IPS-18a (cell line): ENCODE data around the gene SCFD1.

Source experiments
- H3K27ac ChIP-seq: one replicate; pipeline ENCODE4 v1.5.1; 2013; ENCODE audit warnings: low read length
- H3K27me3 ChIP-seq: one replicate; pipeline ENCODE4 v1.6.1; 2013; ENCODE audit warnings: mild to moderate bottlenecking, low read length; ENCODE audit not compliant: control insufficient read depth, insufficient read depth
- H3K36me3 ChIP-seq: one replicate; pipeline ENCODE4 v1.6.1; 2013; ENCODE audit warnings: low read depth, low read length; ENCODE audit not compliant: control insufficient read depth
- H3K4me1 ChIP-seq: one replicate; pipeline ENCODE4 v1.6.1; 2013; ENCODE audit warnings: low read depth, low read length; ENCODE audit not compliant: control insufficient read depth
- H3K4me3 ChIP-seq: one replicate; pipeline ENCODE4 v1.5.1; 2013; ENCODE audit warnings: low read length
- H3K9ac ChIP-seq: one replicate; pipeline ENCODE4 v1.6.1; 2013; ENCODE audit warnings: mild to moderate bottlenecking, low read length, moderate library complexity
- H3K9me3 ChIP-seq: one replicate; pipeline ENCODE4 v1.6.1; 2013; ENCODE audit warnings: low read depth, low read length; ENCODE audit not compliant: control insufficient read depth

SCFD1 gene

GRCh38 chr14:30719137-30719536 lies 97.0 kb downstream of the SCFD1 start:
- Histone ChIP-seq H3K4me1 (no peaks in the 10 kb centered on the region), H3K4me3 (no peak overlapping the region), H3K9ac (no peak overlapping the region), H3K9me3 (no peaks in the 10 kb centered on the region), H3K27me3 (no peaks in the 10 kb centered on the region), H3K27ac (no peak overlapping the region), H3K36me3 (peaks cover 7% of the 10 kb centered on the region)

GRCh38 chr14:30725763-30726162 lies 103.6 kb downstream of the SCFD1 start:
- Histone ChIP-seq H3K36me3 (peaks cover 9% of the 10 kb centered on the region), H3K4me3 (no peak overlapping the region), H3K27ac (no peak overlapping the region), H3K9me3 (no peaks in the 10 kb centered on the region), H3K9ac (no peak overlapping the region), H3K4me1 (no peaks in the 10 kb centered on the region), H3K27me3 (no peaks in the 10 kb centered on the region)

GRCh38 chr14:30728471-30728870 lies 106.4 kb downstream of the SCFD1 start:
- Histone ChIP-seq H3K36me3 (peaks cover 9% of the 10 kb centered on the region), H3K27me3 (no peaks in the 10 kb centered on the region), H3K4me1 (no peaks in the 10 kb centered on the region), H3K4me3 (no peak overlapping the region), H3K27ac (no peak overlapping the region), H3K9me3 (no peaks in the 10 kb centered on the region), H3K9ac (no peak overlapping the region)

GRCh38 chr14:30737916-30738315 lies 115.8 kb downstream of the SCFD1 start:
- Histone ChIP-seq H3K4me1 (no peaks in the 10 kb centered on the region), H3K4me3 (no peak overlapping the region)

GRCh38 chr14:30738978-30739377 lies 116.9 kb downstream of the SCFD1 start:
- Histone ChIP-seq H3K36me3 (peaks cover 14% of the 10 kb centered on the region), H3K27me3 (no peaks in the 10 kb centered on the region), H3K27ac (no peak overlapping the region), H3K9me3 (no peaks in the 10 kb centered on the region), H3K4me3 (no peak overlapping the region), H3K9ac (no peak overlapping the region), H3K4me1 (no peaks in the 10 kb centered on the region)

More at GRCh38 chr14:30737916-30738315, 115.8 kb downstream of the SCFD1 start:
- Histone ChIP-seq H3K9ac (no peak overlapping the region), H3K27me3 (no peaks in the 10 kb centered on the region), H3K36me3 (peaks cover 14% of the 10 kb centered on the region), H3K27ac (no peak overlapping the region), H3K9me3 (no peaks in the 10 kb centered on the region)

GRCh38 chr14:30748343-30748742 lies 126.2 kb downstream of the SCFD1 start:
- Histone ChIP-seq H3K9ac (no peak overlapping the region), H3K4me1 (no peaks in the 10 kb centered on the region), H3K27me3 (no peaks in the 10 kb centered on the region), H3K27ac (no peak overlapping the region), H3K4me3 (no peak overlapping the region), H3K9me3 (no peaks in the 10 kb centered on the region), H3K36me3 (no peaks in the 10 kb centered on the region)

- H3K4me1 ChIP-seq = no peaks in the 10 kb centered on the region
- no peaks in the 10 kb centered on the region for H3K36me3 ChIP-seq
- H3K27me3 ChIP-seq = no peaks in the 10 kb centered on the region
- no peaks in the 10 kb centered on the region for H3K9me3 ChIP-seq
- H3K4me3 ChIP-seq = no peak overlapping the region
- no peak overlapping the region for H3K27ac ChIP-seq
- H3K9ac ChIP-seq = no peak overlapping the region
Measured at GRCh38 chr14:30751646-30752416, 129.7 kb downstream of the SCFD1 start.

GRCh38 chr14:30753452-30753851 lies 131.3 kb downstream of the SCFD1 start:
- Histone ChIP-seq H3K9me3 (no peaks in the 10 kb centered on the region), H3K4me3 (no peak overlapping the region), H3K9ac (no peak overlapping the region), H3K4me1 (no peaks in the 10 kb centered on the region), H3K27me3 (no peaks in the 10 kb centered on the region), H3K36me3 (no peaks in the 10 kb centered on the region), H3K27ac (no peak overlapping the region)

- H3K27ac ChIP-seq = no peak overlapping the region
- H3K27me3 ChIP-seq = no peaks in the 10 kb centered on the region
- H3K9me3 ChIP-seq = no peaks in the 10 kb centered on the region
- H3K9ac ChIP-seq = no peak overlapping the region
- no peak overlapping the region for H3K4me3 ChIP-seq
- H3K36me3 ChIP-seq = no peaks in the 10 kb centered on the region
- H3K4me1 ChIP-seq = no peaks in the 10 kb centered on the region
Measured at GRCh38 chr14:30754778-30755177, 132.7 kb downstream of the SCFD1 start.

- Histone ChIP-seq H3K27me3 (no peaks in the 10 kb centered on the region), H3K36me3 (no peaks in the 10 kb centered on the region), H3K9ac (no peak overlapping the region), H3K4me1 (no peaks in the 10 kb centered on the region), H3K4me3 (no peak overlapping the region), H3K27ac (no peak overlapping the region), H3K9me3 (no peaks in the 10 kb centered on the region)
Measured at GRCh38 chr14:30756594-30756993, 134.5 kb downstream of the SCFD1 start.

- Histone ChIP-seq H3K36me3 (no peaks in the 10 kb centered on the region), H3K27ac (no peak overlapping the region), H3K27me3 (no peaks in the 10 kb centered on the region), H3K4me3 (no peak overlapping the region), H3K9me3 (no peaks in the 10 kb centered on the region), H3K4me1 (no peaks in the 10 kb centered on the region), H3K9ac (no peak overlapping the region)
Measured at GRCh38 chr14:30757082-30757481, 135.0 kb downstream of the SCFD1 start.
